Fibroblast of peridontal ligament (primary cell): ENCODE data around the gene STK40.

Experiments
- DNase-seq: peaks from one replicate; pipeline ENCODE4 v3.0.0-alpha.2; 2010; ENCODE audit errors: extremely low read depth

STK40 gene, protein sequence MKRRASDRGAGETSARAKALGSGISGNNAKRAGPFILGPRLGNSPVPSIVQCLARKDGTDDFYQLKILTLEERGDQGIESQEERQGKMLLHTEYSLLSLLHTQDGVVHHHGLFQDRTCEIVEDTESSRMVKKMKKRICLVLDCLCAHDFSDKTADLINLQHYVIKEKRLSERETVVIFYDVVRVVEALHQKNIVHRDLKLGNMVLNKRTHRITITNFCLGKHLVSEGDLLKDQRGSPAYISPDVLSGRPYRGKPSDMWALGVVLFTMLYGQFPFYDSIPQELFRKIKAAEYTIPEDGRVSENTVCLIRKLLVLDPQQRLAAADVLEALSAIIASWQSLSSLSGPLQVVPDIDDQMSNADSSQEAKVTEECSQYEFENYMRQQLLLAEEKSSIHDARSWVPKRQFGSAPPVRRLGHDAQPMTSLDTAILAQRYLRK

DNA sequence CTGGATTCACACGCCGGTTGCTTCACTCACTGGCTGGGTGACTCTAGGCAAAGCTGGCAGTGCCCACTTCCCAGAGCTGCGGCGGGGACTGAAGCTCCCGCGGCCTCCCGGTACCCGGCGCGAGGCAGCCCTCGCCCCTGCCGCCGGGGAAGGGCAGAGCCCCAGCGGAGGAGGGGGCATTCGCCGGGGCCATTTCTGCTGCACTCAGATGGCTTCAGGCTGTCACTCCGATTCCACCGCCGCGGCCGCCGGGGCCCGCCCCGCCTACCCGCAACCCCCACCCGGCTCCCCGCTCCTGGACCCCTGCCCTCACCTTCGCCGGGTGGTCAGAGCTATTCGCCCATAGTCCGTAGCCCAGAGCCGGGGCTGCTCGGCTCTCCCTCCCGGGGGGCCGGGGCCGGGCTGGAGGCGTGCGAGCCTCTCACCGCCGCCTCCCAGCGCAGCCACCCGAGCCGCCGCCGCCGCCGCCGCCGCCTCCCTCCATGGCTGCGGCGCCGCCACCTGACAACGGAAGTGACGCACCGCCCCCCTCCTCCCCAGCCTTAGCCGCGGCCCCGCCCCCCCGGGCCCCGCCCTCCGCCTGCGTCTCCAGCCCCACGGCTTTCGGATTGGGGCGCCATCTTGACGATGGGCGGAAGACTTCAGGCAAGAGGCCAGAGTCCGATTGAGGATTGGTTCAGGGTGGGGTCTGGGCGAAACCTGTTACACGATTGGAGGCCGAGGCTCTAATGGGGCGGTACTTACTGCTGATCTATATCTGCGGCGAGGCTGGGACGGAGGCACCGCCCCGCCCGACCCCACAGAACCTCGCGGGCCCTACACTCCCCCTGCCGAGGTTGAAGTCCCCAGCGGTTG, at the start of gene STK40:
STK40 (minus strand) TSS at position 515 of the 855 bp plus-strand sequence. CDS start 24,592 bp downstream, outside the sequence.
- peak; percentile 100 for DNase-seq

DNA sequence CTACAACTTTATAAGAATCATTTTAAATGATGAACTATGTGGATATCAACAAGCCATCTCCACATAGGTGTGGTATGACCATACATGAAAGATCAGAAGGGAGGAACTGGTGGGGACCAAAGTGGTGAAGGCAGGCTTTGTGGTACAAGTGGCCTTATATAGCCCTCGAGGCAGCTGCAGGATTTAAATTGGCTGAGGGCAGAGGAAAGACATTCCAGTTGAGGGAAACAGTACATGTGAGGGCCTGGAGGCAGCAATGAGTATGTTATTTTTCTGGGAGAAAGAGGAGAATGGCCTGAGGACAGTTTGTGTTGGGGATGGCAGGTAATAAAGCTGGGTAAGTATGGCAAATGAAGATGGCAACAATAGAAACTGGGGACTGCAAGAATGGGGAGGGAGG, 47.4 kb upstream of the STK40 start:
- no peak for DNase-seq

DNA sequence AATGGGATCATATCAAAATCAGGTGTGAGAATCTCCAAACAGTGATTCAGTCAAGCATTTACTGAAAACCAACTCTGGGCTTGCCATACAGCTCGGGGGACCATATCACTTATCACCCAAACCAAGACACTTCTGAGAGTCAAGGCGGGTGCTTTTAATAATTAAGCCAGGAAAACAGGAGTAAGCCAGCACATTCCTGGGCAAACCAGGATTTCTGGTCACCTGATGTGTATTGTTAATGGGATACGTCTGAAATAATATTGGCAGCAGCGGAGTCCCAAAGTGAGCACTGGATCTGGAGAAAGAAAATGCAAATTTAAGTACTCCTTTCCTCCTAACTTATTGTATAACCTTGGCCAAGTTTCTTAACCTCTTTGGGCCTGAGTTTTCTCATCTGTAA, 46.9 kb upstream of the STK40 start:
- DNase-seq = no peak

DNA sequence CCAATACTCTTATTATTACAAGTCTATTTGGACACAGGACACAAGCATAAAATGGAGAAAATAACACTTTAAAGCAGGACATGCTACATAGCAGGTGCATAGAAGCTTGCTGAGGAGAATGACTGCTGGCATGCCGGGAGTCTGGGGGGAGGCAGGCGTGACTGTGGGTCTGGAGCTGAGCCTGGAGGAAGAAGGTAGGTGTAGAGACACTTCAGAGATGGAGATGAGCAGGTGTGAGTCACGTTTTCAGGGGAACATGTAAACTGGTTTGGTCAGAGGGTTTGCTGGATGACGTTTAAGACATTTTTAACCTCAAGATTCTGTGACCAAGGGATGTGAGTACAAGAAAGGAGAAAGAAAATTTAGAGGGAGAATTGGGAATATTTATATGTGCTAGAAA, 40.1 kb upstream of the STK40 start:
- no peak for DNase-seq

DNA sequence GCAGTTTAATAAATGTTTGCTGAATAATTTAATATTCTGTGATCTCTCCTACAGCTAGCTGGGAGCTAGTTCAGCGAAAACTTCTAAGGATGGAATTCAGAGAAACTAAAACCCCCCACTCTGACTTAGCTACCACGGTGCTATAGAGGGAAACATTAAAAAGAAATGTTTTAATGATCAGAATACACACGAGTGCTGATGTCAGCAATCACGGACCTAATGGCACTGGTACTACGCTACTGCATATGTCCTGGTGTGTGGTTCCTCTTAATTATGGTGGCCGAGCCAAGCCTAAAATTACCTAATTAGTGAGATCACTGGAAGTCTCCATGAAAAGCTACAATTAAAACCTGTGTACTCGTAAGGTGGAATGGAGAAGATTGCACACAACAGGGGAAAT, 35.9 kb upstream of the STK40 start:
- DNase-seq = no peak

DNA sequence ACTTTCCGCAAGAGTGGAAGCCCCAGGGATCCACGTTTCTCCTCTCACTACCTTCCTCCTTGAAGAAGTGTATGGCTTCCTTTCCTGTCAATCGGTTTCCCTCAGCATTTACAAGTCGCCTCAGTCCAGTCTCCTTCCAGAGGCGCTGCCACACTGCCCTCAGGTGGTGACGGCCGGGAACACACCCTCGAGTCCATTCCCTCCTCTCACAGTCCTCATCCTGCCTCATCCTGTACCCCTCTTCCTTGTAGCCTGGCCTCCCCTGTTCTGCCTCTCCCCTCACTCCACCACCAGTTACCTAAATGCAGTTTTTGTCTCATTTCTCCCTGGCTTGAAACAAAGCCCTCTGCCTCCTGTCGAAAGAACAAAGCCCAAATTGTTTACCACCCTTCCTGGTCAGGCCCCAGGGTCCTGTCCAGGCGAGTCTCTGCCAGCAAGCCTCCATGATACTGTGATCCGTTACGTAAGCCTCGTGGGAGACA, 35.2 kb upstream of the STK40 start:
- DNase-seq = peak; percentile 86

DNA sequence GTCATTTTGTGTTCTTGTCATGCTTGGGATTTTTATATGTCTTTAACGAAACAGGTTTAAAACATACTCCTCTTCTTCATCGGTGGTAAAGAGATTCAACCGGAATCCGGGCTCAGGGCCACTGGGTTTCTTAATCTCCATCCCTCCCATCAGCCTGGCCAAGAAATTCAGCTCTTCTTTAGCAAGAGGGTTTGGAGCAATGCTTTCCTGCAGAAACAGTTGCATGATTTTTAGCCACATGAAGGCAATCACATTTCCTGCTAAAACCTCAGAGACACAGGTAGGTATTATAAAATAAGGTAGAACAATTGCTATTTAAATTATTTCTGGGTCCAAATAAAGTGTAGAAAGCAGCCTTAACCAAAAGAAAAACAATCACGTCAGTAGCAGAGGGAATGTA, 34.7 kb upstream of the STK40 start:
- peak; percentile 79 for DNase-seq

DNA sequence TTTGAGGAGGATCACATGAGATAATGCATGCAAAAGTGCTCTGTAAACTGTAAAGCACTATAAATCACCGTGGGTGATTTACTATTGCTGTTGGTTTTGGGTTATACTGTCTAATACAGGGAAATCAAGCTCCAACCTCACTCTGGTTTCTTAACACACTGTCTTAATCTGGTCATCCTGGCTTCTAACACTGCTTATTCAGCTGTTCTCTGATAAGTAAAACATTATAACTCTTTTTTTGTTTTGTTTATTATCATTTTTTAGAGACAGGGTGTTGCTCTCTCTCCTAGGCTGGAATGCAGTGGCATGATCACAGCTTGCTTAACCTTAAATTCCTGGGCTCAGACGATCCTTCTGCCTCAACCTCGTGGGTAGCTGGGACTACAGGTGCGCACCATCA, 33.8 kb upstream of the STK40 start:
- DNase-seq = peak; percentile 30

DNA sequence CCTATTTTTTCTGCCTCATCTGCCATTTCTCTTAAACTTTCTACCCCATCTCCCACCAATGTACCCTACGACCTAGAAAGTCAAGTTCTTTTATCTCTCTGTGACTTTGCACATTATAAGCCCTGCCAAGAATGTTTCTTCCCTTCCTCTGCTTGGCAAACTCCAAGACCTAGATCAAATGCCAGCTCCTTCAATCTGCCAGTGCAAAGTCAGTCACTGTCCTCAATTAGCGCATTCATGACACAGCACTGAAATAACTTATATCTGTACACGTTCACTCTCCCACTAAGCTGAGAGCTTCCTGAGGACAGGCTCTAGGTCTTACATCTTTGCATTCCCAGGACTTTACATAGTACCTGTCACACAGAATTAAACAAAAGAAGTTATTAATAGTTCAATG, 33.4 kb upstream of the STK40 start:
- no peak for DNase-seq

DNA sequence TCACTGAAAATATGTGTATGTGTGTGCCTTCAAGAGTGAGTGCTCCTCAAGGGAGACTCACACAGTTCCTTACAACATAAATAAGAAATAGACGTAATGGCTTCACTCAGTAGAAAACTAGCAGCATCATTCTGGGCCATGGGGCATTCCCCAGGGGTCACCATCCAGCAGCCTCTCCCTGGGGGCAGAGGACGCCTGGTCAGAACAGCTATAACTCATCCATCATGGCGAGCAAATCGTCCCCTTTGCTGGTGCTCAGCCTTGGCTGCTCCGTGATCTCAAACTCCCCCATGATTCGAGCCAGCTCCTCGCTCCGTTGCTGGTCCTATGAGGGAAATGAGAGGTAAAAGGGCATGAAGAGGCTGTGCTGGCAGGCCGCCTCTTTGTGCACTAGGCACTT, 32.2 kb upstream of the STK40 start:
- no peak for DNase-seq

DNA sequence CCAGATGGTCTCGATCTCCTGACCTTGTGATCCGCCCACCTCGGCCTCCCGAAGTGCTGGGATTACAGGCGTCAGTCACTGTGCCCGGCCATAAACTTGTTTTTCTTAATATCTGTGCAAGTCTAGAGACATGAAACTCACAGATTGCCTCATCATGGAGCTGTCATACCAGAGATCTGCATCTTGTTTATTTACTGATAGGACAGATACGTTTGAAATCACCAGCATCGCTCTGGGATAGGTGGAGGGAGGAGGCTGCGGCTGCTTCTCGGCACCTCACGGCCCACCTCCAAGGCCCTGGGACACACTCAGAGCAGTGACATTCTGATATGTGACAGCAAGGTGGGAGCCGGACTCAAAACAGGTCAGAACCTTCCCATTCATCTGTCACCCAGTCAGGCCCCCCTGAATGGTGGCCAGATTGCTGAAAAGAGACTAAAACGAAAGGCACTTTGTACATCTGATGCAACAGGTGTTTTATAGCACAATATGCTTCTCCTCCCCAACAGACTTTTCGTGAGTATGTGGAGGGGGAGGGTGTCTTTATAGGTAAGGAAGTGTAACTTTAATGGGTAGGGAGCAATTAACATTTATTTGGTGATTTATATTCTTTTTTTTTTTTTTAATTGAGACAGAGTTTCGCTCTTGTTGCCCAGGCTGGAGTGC, 30.1 kb upstream of the STK40 start:
- DNase-seq = no peak

DNA sequence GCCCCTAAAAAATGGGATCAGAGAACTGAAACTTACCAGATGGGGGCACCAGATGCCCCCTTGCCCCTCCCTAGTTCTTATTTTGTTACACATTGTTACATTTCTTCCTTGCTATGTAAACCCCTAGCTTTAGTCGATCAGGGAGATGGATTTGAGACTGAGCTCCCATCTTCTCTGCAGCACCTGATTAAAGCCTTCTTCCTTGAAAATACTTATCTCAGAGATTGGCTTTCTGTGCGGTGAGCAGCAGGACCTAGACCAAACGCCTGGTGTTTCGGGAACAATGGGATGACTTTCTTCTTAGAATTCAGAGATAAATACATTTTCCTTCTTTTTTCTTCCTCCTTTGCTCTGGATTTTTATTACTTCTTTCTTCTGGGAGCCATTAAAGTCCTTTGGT, 28.7 kb upstream of the STK40 start:
- no peak for DNase-seq

DNA sequence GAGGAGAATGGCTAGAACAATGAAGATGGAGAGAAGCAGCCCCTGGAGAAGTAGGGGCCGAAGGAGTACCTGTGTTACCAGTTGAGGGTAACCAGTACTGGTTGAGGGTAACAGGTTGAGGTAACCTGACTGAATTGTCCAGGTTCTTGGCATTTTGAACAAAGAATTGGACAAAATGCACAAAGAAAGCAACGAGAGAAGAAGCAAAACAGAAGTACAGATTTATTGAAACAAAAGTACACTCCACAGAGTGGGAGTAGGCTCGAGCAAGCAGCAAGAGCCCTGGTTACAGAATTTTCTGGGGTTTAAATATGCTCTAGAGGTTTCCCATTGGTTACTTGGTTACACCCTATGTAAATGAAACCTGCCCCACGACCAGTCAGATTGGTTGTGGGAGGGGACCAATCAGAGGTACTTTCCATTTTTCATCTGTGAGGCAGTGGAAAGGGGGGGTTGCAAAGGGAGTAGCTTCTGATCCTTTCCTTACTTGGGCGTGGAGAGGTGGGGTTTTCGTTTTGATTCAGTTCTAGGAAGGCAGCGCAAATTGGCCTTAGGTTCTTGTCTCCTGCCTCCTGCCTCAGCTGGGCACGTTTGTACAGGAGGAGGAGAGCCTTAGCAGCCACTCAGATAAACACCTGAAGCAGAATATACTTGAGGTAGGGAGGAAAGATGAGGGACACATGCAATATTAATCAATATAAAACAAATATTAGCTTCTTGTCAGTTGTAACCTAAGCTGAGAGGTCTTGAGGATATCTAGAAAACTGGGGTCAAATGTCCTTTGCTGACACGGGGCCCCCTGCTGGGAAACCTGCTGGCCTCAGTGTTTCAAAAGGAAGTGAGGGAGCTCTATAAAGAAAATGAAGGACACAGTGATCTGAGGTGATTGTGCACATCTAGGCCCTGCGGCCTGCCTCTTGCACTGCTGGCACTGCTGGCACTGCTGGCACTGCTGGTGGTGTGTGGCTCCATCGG, 26.2 kb upstream of the STK40 start:
- DNase-seq = no peak

DNA sequence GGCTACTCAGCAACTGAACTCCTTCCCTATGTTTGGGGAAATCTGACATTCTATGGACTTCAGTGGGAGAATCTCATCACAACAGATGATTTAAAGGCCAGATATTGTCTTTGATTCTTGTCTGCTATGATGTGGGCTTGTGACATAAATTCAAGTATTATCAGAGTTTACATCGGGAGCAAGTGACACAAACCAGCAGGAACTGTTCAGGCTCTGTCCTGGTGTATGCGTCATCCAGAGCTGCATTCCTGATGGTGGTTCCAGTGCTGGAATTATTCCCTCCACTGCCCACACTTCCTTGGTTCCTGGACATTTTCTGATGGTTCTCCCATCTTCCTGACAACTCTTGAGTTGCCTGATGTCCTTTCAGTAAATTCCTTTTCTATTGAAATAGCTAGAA, 22.8 kb upstream of the STK40 start:
- DNase-seq = peak; percentile 32

DNA sequence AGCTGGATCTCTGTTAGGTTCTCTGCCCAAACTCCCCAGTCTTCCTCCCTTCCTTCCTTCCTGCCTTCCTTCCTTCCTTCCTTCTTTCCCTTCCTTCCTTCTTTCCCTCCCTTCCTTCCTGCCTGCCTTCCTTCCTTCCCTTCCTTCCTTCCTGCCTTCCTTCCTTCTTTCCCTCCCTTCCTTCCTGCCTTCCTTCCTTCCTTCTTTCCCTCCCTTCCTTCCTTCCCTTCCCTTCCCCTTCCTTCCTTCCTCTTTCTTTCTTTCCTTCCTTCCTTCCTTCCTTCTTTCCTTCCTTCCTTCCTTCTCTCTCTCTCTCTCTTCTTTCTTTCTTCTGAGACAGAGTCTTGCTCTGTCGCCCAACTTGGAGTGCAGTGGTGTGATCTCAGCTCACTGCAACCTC, 20.7 kb upstream of the STK40 start:
- DNase-seq = no peak

DNA sequence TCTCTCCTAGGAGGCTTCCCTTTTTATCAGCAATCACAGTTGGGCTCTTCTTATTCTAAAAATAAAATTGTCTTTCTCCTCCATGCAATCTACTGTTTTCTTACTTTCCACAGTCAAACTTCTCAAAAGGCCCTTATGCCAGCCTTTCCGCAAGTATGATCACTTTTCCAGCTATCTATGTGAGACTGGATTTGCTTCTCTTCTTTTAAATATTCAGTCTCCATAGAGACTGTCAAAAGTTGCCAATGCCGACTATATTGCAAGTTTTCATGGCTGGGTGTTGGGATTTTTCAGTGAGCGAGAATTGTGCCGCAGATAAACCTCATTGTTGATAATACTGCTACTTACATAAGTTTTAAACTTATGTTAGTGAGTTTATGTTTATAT, 16.8 kb upstream of the STK40 start:
- no peak for DNase-seq

DNA sequence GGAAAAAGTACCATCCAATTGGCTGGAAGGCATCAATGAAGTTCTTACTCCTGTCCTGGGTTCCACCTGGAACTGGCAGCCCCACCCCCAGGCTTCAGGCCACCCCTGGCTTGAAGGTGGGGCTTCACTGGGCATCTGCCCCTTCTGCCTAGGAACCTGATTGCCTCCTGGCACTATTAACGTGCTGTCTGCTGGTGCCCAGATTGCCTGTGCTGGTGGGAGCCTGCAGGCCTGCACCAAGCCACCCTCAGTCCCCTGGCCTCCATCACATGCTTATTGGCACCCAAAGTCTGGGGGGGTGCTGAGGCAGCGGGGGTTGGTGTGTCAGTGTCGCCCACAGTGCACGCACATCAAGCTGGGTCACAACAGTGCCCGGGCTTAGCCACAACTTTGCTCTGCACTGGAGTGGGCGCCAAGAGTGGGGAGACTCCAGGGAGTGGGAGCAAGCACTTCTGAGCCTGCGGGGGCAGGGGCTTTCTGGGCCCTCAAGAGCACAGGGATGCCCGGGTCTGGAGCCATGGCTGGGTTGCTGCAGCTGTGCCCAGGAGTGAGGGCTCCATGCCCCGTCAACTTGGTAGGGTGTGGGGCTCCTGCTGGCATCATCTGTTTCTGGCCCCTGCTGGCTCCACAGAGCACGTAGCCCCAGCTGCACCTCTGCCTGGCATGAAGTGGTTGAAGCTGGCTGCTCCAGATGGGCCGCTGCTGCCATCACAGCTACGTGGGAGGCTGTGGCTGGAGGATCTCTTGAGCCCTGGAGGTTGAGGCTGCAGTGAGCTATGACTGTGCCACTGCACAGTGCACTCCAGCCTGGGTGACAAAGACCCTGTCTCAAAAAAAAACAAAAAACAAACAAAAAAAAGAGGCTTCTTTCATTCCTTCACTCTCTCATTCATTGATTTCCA, 16.1 kb upstream of the STK40 start:
- no peak for DNase-seq

DNA sequence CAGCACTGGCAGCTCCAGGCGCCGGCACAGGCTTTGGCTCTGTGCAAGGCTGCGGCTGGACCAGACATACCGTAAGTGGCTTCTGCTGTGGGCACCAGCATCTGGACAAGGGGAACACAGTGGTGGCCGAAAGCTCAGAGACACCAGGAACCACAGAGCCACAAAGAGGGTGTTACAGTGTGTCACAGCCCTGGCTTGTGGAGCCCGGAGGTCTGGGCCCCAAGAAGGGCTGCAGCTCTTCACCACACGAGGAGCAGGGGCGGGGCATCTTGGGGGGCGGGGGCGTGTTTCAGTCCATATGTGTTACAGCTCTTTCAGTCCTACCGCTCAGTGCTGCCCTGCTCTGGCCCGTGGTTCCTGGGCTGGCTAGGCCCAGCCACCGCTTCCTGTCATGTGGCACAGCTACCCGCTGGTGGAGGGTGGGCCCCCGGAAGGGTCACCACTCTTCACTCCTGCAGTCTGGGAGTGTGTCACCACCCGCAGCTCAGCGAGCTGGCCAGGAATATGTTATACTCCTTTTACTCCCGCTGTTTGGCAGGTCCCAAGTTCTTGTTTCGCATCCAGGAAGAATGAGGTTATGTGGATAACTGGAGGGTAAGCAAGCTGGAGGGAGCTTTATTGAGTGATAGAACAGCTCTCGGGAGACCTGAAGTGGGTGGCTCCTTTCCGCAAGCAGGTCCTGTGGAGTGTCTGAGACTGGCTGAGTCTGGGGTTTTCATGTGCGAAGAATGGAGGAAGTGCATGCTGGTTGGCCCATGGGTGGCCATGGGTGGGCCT, 15.3 kb upstream of the STK40 start:
- DNase-seq = no peak

DNA sequence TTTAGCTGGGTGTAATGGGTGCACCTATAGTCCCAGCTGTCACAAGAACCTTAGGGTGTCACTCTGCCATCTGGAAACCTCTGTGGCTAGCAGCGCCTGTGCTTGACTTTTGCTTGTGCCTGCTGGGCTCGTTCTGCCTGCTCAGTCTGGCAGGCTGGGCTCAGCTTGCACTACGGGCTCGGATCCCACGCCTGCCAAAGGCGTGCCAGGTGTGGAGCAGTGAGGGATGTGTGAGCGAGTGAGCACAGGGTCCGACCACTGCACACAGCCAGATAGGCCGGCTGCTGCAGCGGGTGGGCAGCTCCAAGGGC, 14.7 kb upstream of the STK40 start:
- DNase-seq = no peak
